HL-60/S4 treated with phorbol 12-myristate 13-acetate at 8.2 ng/mL for 4 days and 3 days (cell line): ENCODE results near the gene SCP2.
"Not testable (repeated sequence)": the region's sequence is repeated elsewhere in the genome, so short reads cannot be mapped to it uniquely, and the experiment has no call there.

Experiments
- in situ Hi-C: fragments of 300-500 bp; cut with MboI; formaldehyde crosslinking; loops from 2 replicates; pipeline ENCODE4 v1.15.0; 2022; ENCODE audit warnings: low sequenced_read_pairs

SCP2 gene

DNA sequence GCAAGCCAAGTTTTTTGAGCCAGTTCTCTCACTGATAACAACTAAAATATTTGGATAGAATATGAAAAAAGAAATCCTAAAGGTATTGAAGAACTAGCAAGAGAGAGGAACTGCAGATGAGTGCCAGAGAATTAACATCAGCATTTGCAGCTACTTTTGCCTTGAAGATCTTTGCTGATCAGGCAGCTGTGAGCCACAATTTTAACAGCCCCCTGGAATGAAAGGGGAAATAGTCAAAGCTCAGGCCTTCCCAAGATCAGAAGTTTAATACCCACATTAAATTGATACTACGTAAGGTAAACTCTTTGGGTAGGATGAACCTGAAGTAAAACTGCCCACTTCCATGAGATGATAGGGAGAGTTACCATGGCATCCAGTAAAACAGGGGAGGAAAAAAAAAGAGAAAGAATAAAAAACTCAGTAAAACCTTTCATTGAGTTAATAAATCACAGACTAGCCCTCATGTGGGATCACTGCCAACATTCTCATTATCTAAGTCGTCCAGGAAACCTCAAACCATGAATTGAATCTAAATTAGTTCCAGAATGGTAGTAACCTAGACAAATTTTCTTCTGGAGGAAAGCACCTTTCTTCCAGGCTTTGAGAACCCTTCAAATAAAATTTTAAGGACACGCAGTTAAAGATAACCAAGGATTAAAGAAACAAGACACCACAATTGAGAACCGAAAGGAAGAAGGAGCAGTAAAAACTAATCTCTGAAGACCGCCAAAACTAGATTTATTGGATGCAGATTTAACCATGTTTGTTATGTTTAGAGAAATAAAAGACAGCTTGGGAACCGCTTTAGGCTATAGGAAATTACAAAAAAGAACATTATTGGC is 28.3 kb downstream of the SCP2 start:
- in situ Hi-C loops, result no loop called here

- in situ Hi-C loops, result no loop called here
Observed at GRCh38 chr1:52963101-52963500, 36.0 kb downstream of the SCP2 start.

- in situ Hi-C loops, result no loop called here
Observed at GRCh38 chr1:52967666-52968065, 40.6 kb downstream of the SCP2 start.

DNA sequence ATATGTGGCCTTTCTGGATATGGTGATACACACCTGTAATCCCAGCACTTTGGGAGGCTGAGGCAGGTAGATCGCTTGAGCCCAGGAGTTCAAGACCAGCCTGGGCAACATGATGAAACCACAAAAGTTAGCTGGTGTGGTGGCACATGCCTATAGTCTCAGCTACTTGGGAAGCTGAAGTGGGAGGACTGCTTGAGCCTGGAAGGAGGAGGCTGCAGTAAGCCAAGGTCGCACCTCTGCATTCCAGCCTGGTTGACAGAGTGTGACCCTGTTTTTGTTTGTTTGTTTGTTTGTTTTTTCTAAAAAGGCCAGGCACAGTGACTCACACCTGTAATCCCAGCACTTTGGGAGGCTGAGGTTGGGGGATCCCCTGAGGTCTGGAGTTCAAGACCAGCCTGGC is 42.2 kb downstream of the SCP2 start:
- in situ Hi-C loops, result not testable (repeated sequence)

DNA sequence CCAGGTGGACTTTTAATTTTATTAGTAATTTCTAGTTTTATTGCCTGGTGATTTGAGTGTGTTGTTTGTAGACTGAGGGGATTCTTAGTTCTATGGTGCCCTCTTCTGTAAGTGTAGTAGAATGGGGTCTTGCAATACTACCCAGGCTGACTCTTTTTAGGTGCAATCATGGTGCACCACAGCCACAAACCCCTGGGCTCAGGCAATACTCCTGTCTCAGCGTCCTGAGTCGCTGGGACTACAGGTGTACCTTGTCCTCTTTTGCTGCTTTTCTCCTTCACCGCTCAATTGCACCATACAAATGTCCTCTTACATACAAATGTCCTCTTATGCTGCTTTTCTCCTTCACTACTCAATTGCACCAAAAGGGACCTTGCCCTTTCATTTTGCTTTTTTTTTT is 43.1 kb downstream of the SCP2 start:
- in situ Hi-C loops, result no loop called here

DNA sequence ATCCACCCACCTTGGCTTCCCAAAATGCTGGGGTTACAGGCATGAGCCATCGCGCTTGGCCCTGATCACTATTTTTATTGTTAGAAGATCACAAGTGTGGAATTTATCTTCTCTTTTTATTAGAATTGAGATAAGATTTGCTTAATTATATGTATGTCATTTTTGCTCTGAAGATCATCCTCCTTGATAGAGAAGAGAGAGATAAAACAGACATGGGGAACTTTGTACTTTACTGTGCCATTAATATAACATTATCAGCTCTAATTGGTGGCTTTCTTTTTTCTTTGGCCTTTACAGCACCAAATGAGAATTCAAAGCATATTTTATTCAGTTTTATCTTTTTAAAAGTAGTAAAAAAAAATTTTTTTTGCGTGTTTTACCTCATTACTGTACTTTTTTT is 46.8 kb downstream of the SCP2 start:
- in situ Hi-C loops, result no loop called here

DNA sequence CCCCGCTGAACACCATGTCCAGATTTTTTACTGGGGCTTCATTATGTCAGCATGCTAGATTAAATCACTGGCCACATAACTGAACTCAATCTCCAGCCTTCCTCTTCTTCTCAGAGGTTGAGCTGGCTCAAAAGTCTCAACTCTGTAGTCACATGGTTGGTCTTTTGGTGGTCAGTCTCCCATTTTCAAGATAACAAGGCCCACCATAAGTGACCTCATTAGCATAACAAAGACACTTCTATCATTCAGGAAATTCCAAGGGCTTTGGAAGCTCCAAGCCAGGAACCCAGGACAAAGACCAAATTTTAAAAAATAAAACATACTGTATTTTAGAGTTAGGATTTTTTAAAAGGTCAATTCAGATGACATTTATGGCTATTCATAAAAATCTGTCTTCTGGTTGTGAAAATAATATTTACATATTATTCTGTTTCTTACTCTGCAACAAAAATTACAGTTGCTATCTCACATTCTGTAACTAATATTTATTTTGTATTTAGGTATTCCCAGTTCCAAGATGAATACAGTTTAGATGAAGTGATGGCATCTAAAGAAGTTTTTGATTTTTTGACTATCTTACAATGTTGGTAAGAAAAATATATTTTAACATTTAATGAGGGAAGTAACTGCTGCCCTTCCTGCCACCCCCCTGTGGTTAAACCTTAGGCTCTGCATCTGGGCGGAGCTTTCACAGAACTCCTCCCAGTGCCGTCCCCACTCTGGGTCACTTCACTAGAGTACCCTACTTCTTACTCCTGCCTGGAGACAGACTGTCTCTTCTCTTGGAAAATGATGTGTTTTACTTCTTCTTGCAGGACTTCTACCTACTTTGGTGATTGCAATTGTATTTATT is 49.3 kb downstream of the SCP2 start:
- in situ Hi-C loops, result no loop called here

DNA sequence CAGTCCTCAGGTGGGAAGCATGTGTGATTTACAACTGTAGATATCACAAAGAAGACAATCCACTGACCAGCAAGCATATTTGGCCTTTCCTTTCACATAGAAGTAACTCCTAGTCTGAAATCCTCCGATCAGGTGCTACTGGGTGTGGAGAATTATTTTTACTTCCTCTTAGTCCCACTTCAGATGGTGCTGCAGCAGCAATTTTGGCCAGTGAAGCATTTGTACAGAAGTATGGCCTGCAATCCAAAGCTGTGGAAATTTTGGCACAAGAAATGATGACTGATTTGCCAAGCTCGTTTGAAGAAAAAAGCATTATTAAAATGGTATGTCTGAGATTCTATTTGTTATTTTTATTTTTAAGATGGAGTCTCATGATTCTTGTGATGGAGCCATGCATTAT is 51.0 kb downstream of the SCP2 start:
- in situ Hi-C loops, result no loop called here

GRCh38 chr1:52992733-52993132 is 65.7 kb downstream of the SCP2 start:
- in situ Hi-C loops, result not testable (repeated sequence)

GRCh38 chr1:52994656-52995055 is 67.6 kb downstream of the SCP2 start:
- in situ Hi-C loops, result no loop called here

GRCh38 chr1:52996653-52997052 is 69.6 kb downstream of the SCP2 start:
- in situ Hi-C loops, result no loop called here

DNA sequence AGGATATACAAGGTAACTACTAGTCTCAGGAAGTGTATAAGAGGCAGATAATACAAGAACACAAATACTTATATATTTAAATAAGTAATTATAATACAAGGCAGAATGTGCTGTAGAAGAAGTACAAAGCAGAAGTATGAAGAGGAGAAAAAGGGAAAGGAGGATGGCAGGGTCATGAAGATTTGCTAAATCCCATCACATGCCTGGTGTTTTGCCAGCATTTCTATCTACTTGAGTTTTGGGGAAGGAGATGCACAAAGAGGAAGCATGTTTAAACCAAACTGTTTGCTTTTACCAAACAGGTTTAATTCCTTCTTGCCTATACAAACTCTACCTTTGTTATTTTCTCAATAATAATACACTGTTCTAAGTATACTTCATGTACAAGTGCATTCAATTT is 74.1 kb downstream of the SCP2 start:
- in situ Hi-C loops, result no loop called here

DNA sequence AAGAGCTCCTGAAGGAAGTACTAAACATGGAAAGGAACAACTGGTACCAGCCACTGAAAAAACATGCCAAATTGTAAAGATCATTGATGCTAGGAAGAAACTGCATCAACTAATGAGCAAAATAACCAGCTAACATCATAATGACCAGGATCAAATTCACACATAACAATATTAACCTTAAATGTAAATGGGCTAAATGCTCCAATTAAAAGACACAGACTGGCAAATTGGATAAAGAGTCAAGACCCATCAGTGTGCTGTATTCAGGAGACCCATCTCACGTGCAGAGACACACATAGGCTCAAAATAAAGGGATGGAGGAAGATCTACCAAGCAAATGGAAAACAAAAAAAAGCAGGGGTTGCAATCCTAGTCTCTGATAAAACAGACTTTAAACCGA is 79.5 kb downstream of the SCP2 start:
- in situ Hi-C loops, result not testable (repeated sequence)

DNA sequence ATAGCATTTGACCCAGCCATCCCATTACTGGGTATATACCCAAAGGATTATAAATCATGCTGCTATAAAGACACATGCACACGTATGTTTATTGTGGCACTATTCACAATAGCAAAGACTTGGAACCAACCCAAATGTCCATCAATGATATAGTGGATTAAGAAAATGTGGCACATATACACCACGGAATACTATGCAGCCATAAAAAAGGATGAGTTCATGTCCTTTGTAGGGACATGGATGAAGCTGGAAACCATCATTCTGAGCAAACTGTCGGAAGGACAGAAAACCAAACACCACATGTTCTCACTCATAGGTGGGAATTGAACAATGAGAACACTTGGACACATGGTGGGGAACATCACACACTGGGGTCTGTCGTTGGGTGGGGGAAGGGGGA is 83.2 kb downstream of the SCP2 start:
- in situ Hi-C loops, result not testable (repeated sequence)

DNA sequence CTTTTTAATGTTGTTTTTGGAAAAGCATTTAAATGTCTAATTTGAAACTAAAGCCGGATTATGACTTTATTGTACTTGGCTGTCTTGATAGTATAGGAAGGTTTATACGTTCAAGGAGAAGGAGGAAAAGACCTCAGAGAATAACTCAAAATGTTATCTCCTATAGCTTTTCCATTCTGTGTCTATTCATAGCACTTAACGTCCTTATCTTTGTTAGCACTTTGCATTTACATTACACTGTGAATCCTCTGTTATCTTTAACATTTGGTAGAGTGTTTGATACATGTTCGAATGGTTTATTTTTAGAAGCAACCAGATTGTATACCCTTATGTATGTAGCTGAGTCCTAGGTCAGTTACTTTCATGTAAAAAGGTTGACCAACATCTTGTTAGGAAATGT is 84.1 kb downstream of the SCP2 start:
- in situ Hi-C loops, result no loop called here

DNA sequence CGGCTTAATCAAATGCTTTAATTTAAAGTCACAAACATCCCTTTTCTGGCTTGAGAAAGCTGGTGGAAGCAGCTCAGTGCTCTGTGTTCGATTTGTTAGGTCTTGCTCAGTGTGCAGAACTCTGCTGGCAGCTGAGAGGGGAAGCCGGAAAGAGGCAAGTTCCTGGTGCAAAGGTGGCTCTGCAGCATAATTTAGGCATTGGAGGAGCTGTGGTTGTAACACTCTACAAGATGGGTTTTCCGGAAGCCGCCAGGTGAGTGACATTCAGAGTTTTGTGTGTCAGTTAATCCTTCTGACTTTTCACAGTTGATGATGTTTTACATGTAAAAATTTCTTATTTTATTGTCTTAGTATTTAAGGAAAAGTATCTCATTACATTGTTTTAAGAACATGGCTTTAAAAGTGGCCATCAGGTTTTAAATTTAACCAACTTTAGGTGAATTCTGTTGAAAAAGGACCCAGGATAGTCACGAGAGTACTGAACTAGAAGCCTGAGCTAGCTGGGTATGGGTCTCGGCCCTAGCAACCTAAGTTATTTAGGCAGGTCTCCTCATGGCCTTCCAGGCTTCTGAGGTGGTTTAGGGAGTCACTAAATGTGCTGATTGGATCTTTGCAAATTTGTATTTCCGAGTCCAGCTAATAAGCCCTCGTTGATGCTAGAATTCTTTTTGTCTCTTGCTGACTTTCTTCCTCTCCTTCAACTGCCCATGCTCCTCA is 87.9 kb downstream of the SCP2 start:
- in situ Hi-C loops, result no loop called here

- in situ Hi-C loops, result no loop called here
Observed at GRCh38 chr1:53015508-53015860, 88.4 kb downstream of the SCP2 start.

DNA sequence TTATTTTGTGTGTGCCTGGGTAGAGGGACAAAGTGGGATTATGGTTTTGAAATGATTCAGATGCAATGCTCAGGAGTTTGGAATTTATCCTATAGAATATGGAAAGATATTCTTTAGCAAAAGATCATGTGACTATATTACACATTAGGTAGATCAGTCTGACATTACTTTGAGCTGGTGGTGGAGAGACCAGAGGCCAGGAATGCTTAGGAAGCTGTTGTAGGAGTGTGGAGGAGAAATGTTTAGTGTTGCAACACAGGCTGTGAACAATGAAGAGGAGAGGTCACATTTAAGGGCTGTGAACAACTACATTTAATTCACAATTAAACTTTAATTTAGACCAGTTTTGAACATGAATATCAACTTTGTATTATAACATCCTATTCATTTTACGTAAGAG is 89.6 kb downstream of the SCP2 start:
- in situ Hi-C loops, result no loop called here

DNA sequence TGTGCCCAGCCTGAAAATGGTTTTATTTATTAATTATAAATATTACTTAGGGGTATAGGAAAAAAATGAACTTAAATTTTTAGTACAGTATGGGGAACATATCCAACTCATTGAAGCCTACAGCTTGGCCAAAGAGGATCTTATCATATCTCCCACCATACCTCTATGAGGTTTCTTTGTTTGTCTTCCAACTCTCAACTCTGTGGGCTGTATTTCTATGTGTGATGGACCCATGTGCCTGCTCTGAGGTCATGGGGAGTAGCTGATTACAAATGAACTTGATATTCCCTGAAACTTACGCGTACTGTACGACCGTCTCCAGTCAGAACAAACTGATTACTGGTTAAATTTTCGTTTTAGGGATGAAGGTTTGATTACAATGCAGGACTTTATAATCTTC is 93.5 kb downstream of the SCP2 start:
- in situ Hi-C loops, result no loop called here

DNA sequence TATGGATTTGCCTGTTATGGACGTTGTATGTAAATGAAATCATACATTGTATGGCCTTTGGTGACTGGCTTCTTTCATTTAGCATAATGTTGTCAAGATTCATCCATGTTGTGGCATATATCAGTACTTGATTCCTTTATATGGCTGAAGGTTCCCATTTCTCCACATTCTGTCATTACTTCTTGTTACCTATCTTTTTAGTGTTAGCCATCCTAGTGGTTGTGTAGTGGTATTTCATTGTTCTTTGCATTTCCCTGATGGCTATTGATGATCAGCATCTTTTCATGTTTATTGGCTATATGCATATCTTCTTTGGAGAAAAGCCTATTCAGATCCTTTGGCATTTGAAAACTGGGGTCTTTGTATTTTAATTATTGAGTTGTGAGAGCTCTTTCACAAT is 95.1 kb downstream of the SCP2 start:
- in situ Hi-C loops, result no loop called here

DNA sequence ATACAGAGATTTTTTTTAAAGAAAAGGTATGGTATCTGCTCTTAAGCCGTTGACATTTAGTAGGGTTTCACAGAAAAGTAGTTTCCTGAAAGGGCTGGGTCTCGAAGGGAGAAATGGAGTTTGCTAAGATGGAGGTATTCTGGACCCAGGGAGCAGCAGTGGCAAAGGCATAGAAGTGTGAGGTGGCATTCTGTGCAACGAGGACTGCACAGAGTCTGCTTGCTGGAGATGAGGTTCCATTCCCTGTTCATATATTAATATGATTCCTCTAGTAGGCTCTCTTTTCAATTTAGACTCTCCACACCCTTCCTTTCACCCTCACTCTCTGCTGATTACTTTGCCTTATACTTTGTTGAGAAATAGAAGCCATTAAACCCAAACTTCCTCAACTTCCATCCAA is 96.5 kb downstream of the SCP2 start:
- in situ Hi-C loops, result no loop called here

- in situ Hi-C loops, result no loop called here
Observed at GRCh38 chr1:53024117-53024516, 97.0 kb downstream of the SCP2 start.
